Astrocyte (in vitro differentiated cells and primary cell): ENCODE data around the gene PRR5. TPM values are rescaled to one million over a fixed set of nuclear protein-coding genes. Genes with fewer than 3 reads are reported as not detected.
"Not testable (repeated sequence)": the region's sequence is repeated elsewhere in the genome, so short reads cannot be mapped to it uniquely, and the experiment has no call there.

Source experiments
- DNase-seq: peaks from one replicate; pipeline ENCODE4 v3.0.0-alpha.2; 2010; ENCODE audit warnings: low read depth
- FAIRE-seq: peaks from 2 replicates; lab custom pipeline; 2011; peaks lifted over from hg19 to GRCh38; lab: Jason Lieb, UNC
- H2AFZ ChIP-seq: 2 replicates; pipeline ENCODE4 v1.6.0; 2012; ENCODE audit warnings: low read depth, low read length, inconsistent platforms
- H3K27ac ChIP-seq: 2 replicates; pipeline ENCODE4 v1.5.1; 2011; ENCODE audit warnings: low read depth, low read length, inconsistent platforms
- H3K27me3 ChIP-seq: 2 replicates; pipeline ENCODE4 v1.6.0; 2011; ENCODE audit warnings: low read length, inconsistent platforms; ENCODE audit not compliant: insufficient read depth
- H3K36me3 ChIP-seq: 2 replicates; pipeline ENCODE4 v1.5.1; 2011; ENCODE audit warnings: low read length, inconsistent platforms; ENCODE audit not compliant: insufficient read depth
- H3K4me1 ChIP-seq: 2 replicates; pipeline ENCODE4 v1.5.1; 2011; ENCODE audit warnings: low read length, inconsistent platforms; ENCODE audit not compliant: insufficient read depth
- H3K4me2 ChIP-seq: 2 replicates; pipeline ENCODE4 v1.6.0; 2012; ENCODE audit warnings: low read length, inconsistent platforms
- H3K4me3 ChIP-seq: 2 replicates; pipeline ENCODE4 v1.5.1; 2011; ENCODE audit warnings: low read depth, mild to moderate bottlenecking, low read length, inconsistent platforms; ENCODE audit not compliant: insufficient read depth
- H3K79me2 ChIP-seq: 2 replicates; pipeline ENCODE4 v1.6.0; 2012; ENCODE audit warnings: mild to moderate bottlenecking, low read length, inconsistent platforms; ENCODE audit not compliant: insufficient read depth
- H3K9ac ChIP-seq: 2 replicates; pipeline ENCODE4 v1.6.0; 2012; ENCODE audit warnings: mild to moderate bottlenecking, low read length, inconsistent platforms
- H3K9me3 ChIP-seq: 2 replicates; pipeline ENCODE4 v1.5.1; 2012; ENCODE audit warnings: low read depth, mild to moderate bottlenecking, low read length, inconsistent platforms; ENCODE audit not compliant: insufficient read depth
- H4K20me1 ChIP-seq: 2 replicates; pipeline ENCODE4 v1.6.0; 2012; ENCODE audit warnings: low read length, inconsistent platforms; ENCODE audit not compliant: insufficient read depth
- H3K27ac Mint-ChIP-seq: one replicate; pipeline ENCODE4 v1.8.0; 2021; ENCODE audit warnings: mild to moderate bottlenecking, mixed read lengths; ENCODE audit not compliant: unreplicated experiment
- H3K27me3 Mint-ChIP-seq: one replicate; pipeline ENCODE4 v1.8.0; 2021; ENCODE audit warnings: low read depth, mixed read lengths; ENCODE audit not compliant: unreplicated experiment
- H3K36me3 Mint-ChIP-seq: one replicate; pipeline ENCODE4 v1.8.0; 2021; ENCODE audit warnings: low read depth, mixed read lengths; ENCODE audit not compliant: unreplicated experiment
- H3K4me1 Mint-ChIP-seq: one replicate; pipeline ENCODE4 v1.8.0; 2021; ENCODE audit warnings: low read depth, mixed read lengths; ENCODE audit not compliant: unreplicated experiment
- H3K4me3 Mint-ChIP-seq: one replicate; pipeline ENCODE4 v1.8.0; 2021; ENCODE audit warnings: mild to moderate bottlenecking, moderate library complexity, mixed read lengths; ENCODE audit not compliant: unreplicated experiment
- H3K9me3 Mint-ChIP-seq: one replicate; pipeline ENCODE4 v1.8.0; 2021; ENCODE audit warnings: mild to moderate bottlenecking, mixed read lengths; ENCODE audit not compliant: unreplicated experiment
- EZH2 ChIP-seq: IDR thresholded peaks from 2 replicates; pipeline ENCODE4 v1.6.1; 2012; ENCODE audit warnings: mild to moderate bottlenecking, low read length, inconsistent platforms; ENCODE audit not compliant: insufficient read depth
- total RNA-seq: library from RNA; stranded (reverse); gene quantifications from 2 replicates; pipeline ENCODE4 v1.2.1, GENCODE V29; 2021
- TF ChIP-seq, protein P1 (sequence below): IDR thresholded peaks from 2 replicates; pipeline ENCODE4 v1.5.1; 2011; ENCODE audit warnings: low read depth, mild to moderate bottlenecking, inconsistent platforms, low read length, moderate library complexity; ENCODE audit not compliant: insufficient read depth

Gene PRR5
- total RNA-seq, 1 donor from 2014 or later, result 23.6 TPM

DNA sequence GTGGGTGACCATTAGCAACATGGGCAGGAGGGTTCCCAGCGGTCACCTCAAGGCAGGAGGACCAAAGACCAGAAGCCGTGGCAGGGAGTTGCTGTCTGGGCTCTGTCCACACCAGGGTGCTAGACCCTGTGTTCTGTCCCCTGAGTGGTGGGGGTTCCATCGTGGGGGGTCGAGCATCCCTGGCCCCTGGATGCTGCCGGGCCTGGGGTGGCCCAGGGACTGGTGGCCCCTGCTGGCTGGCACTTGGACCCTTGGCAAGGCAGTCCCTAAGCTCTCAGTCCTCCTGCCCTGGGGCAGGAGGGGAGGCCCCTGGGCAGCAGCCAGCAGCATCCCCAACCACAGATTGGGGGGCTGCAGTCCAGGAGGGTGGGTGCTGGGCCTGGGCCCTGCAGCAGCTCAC, 37.0 kb downstream of the PRR5 start:
- FAIRE-seq, result no peak
- no peaks in the 10 kb centered on the region for H3K79me2 ChIP-seq
- Mint-ChIP-seq H3K36me3 (no peaks in the 10 kb centered on the region), H3K9me3 (no peaks in the 10 kb centered on the region), H3K27ac (no peak overlapping the region), H3K27me3 (peaks cover 14% of the 10 kb centered on the region), H3K4me3 (no peak overlapping the region), H3K4me1 (peaks cover 7% of the 10 kb centered on the region)
- H4K20me1 ChIP-seq, result peaks cover 5% of the 10 kb centered on the region
- no peak for DNase-seq
- peaks cover 6% of the 10 kb centered on the region for H3K27me3 ChIP-seq
- H3K4me1 ChIP-seq, result peaks cover 16% of the 10 kb centered on the region
- no peak overlapping the region for H2AFZ ChIP-seq
- H3K9ac ChIP-seq, result peak overlapping the region; percentile 23
- H3K36me3 ChIP-seq, result no peaks in the 10 kb centered on the region
- no peaks in the 10 kb centered on the region for H3K9me3 ChIP-seq
- H3K4me2 ChIP-seq, result no peak overlapping the region
- no peak overlapping the region for H3K27ac ChIP-seq
- no peak overlapping the region for H3K4me3 ChIP-seq
- TF ChIP-seq EZH2, result no peak
- TF ChIP-seq, protein P1, sequence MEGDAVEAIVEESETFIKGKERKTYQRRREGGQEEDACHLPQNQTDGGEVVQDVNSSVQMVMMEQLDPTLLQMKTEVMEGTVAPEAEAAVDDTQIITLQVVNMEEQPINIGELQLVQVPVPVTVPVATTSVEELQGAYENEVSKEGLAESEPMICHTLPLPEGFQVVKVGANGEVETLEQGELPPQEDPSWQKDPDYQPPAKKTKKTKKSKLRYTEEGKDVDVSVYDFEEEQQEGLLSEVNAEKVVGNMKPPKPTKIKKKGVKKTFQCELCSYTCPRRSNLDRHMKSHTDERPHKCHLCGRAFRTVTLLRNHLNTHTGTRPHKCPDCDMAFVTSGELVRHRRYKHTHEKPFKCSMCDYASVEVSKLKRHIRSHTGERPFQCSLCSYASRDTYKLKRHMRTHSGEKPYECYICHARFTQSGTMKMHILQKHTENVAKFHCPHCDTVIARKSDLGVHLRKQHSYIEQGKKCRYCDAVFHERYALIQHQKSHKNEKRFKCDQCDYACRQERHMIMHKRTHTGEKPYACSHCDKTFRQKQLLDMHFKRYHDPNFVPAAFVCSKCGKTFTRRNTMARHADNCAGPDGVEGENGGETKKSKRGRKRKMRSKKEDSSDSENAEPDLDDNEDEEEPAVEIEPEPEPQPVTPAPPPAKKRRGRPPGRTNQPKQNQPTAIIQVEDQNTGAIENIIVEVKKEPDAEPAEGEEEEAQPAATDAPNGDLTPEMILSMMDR, result no peak

DNA sequence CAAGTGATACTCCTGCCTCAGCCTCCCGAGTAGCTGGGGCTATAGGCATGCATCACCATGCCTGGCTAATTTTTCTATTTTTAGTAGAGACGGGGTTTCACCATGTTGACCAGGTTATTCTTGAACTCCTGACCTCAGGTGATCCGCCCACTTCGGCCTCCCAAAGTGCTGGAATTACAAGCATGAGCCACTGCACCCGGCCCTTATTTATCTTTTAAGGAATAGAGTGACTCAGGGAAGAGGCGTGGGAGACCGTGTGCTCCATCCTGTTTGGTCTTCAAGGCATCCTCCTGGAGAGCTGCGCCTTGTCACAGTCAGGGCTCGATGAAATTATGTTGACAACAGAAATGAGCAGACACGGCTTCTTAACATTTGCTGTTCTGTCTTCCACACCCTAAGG, 37.7 kb downstream of the PRR5 start:
- H3K4me2 ChIP-seq, result peak overlapping the region; percentile 74
- H3K9me3 ChIP-seq, H3K36me3 Mint-ChIP-seq, H3K79me2 ChIP-seq, H3K4me1 Mint-ChIP-seq, H3K9me3 Mint-ChIP-seq, H3K36me3 ChIP-seq, FAIRE-seq, H3K4me3 ChIP-seq, H3K27me3 ChIP-seq, H3K27ac ChIP-seq, H4K20me1 ChIP-seq, H3K4me3 Mint-ChIP-seq, H2AFZ ChIP-seq: not testable (repeated sequence)
- DNase-seq, result peak; percentile 65
- peaks cover 18% of the 10 kb centered on the region for H3K27me3 Mint-ChIP-seq
- H3K4me1 ChIP-seq, result peaks cover 16% of the 10 kb centered on the region
- H3K9ac ChIP-seq, result peak overlapping the region; percentile 41
- H3K27ac Mint-ChIP-seq, result peak overlapping the region; percentile 74

DNA sequence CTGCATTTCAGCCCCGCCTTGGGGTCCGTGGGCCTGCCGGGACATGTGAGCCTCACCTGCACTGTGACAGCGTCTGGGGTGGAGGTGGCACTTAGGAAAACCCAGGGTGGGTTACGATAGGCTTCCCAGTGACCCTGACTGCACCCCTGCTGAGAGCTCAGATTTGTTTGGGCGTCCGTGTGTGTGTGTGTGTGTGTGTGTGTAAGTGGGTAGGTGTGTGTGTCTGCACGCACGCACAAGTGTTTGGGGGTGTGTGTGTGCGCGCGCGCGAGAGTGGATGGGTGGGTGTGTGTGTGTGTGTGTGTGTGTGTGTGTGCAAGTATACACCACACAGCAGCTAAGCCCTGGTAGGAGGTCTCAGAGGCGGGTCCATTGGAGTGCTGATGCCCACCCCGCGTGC, 38.3 kb downstream of the PRR5 start:
- no peaks in the 10 kb centered on the region for H3K79me2 ChIP-seq
- Mint-ChIP-seq H3K27ac (no peak overlapping the region), H3K9me3 (no peaks in the 10 kb centered on the region), H3K4me1 (peaks cover 7% of the 10 kb centered on the region), H3K4me3 (no peak overlapping the region), H3K27me3 (peaks cover 24% of the 10 kb centered on the region), H3K36me3 (no peaks in the 10 kb centered on the region)
- TF ChIP-seq EZH2, result no peak
- TF ChIP-seq, protein P1, result no peak
- H3K36me3 ChIP-seq, result no peaks in the 10 kb centered on the region
- no peak for DNase-seq
- no peaks in the 10 kb centered on the region for H3K9me3 ChIP-seq
- peaks cover 16% of the 10 kb centered on the region for H3K4me1 ChIP-seq
- peaks cover 5% of the 10 kb centered on the region for H4K20me1 ChIP-seq
- H2AFZ ChIP-seq, result no peak overlapping the region
- peak overlapping the region; percentile 26 for H3K27ac ChIP-seq
- FAIRE-seq, result no peak
- no peak overlapping the region for H3K4me3 ChIP-seq
- peaks cover 10% of the 10 kb centered on the region for H3K27me3 ChIP-seq
- peak overlapping the region; percentile 41 for H3K9ac ChIP-seq
- H3K4me2 ChIP-seq, result peak overlapping the region; percentile 74
